ENCODE measurements around the gene GHRL.

DNA sequence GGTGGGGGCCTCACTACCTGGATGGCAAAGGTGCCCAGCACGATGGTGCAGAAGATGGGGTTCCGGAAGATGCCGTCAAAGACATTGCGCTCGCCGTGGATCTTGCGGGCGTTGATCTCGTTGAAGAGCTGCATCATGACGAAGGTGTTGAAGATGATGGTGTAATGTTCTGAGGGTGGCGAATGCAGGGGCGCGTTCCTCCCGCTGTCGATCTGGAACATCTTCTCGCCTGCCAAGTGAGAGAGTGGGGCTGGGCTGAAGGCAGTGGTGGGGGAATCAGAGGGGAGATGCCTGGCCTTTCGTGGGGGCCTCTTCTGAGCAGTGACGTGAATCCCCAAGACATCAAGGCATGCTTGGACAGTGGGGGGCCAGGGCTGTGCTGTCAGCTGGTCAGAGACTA, 47.7 kb upstream of the GHRL start:
- TF ChIP-seq EZH2 (IDR thresholded peaks at IDR 0.05; ENCODE audit: borderline replicate concordance, low read depth, low read length, severe bottlenecking) (no peak), POLR2AphosphoS5 (IDR thresholded peaks at IDR 0.05; ENCODE audit: insufficient read depth, low read depth, low read length) (no peak), POLR2A (IDR thresholded peaks at IDR 0.05; ENCODE audit: low read depth, low read length) (no peak), JUN (IDR thresholded peaks at IDR 0.05; ENCODE audit: borderline replicate concordance, insufficient read depth, insufficient read length, low read depth) (no peak), MYC (IDR thresholded peaks at IDR 0.05; ENCODE audit: low read depth, low read length) (no peak), FOS (IDR thresholded peaks at IDR 0.05; ENCODE audit: borderline replicate concordance, insufficient read depth, low read length) (no peak), GATA2 (IDR thresholded peaks at IDR 0.05; ENCODE audit: insufficient read depth, insufficient read length, low read depth, low read length) (no peak)
- TF ChIP-seq, protein P1, sequence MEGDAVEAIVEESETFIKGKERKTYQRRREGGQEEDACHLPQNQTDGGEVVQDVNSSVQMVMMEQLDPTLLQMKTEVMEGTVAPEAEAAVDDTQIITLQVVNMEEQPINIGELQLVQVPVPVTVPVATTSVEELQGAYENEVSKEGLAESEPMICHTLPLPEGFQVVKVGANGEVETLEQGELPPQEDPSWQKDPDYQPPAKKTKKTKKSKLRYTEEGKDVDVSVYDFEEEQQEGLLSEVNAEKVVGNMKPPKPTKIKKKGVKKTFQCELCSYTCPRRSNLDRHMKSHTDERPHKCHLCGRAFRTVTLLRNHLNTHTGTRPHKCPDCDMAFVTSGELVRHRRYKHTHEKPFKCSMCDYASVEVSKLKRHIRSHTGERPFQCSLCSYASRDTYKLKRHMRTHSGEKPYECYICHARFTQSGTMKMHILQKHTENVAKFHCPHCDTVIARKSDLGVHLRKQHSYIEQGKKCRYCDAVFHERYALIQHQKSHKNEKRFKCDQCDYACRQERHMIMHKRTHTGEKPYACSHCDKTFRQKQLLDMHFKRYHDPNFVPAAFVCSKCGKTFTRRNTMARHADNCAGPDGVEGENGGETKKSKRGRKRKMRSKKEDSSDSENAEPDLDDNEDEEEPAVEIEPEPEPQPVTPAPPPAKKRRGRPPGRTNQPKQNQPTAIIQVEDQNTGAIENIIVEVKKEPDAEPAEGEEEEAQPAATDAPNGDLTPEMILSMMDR (IDR thresholded peaks at IDR 0.05; ENCODE audit: extremely low read depth in 1 of 2, insufficient read depth in 1 of 2, low read depth in 1 of 2, low read length in 2 of 2), result no peak
- TF ChIP-seq, protein P2, sequence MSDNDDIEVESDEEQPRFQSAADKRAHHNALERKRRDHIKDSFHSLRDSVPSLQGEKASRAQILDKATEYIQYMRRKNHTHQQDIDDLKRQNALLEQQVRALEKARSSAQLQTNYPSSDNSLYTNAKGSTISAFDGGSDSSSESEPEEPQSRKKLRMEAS (IDR thresholded peaks at IDR 0.05; ENCODE audit: insufficient read depth, insufficient read length), result no peak

All from endothelial cell of umbilical vein (primary cell).